Measurements from ENCODE around the gene MYOF.
"Not testable (repeated sequence)": the region's sequence is repeated elsewhere in the genome, so short reads cannot be mapped to it uniquely, and the experiment has no call there.

The MYOF gene

GRCh38 chr10:93393211-93393610 is 88.9 kb downstream of the MYOF start:
- DNase-seq (ENCODE audit: low read depth in 3 of 3): no peak

DNA sequence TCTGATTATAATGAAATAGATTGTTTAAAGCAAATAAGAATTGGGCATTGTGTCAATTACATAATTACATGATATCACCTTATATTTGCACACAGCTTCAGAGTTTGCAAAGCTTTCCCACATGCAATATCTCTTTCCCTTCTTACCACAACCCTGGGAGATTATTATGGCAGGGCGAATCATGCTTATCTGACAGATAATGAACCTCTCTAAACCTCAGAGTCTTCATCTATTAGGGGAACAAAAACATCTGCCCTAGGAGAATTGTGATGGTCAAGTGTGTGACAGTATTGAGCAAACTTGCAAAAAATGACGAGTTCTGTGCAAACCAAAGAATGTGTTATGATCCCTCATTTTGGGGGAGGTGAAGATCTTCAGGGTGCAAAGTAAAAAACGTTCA is 90.0 kb downstream of the MYOF start:
- no peak for DNase-seq (ENCODE audit: low read depth in 3 of 3)

- DNase-seq (ENCODE audit: low read depth in 3 of 3): no peak
Measured at GRCh38 chr10:93390306-93391090, 91.6 kb downstream of the MYOF start.

DNA sequence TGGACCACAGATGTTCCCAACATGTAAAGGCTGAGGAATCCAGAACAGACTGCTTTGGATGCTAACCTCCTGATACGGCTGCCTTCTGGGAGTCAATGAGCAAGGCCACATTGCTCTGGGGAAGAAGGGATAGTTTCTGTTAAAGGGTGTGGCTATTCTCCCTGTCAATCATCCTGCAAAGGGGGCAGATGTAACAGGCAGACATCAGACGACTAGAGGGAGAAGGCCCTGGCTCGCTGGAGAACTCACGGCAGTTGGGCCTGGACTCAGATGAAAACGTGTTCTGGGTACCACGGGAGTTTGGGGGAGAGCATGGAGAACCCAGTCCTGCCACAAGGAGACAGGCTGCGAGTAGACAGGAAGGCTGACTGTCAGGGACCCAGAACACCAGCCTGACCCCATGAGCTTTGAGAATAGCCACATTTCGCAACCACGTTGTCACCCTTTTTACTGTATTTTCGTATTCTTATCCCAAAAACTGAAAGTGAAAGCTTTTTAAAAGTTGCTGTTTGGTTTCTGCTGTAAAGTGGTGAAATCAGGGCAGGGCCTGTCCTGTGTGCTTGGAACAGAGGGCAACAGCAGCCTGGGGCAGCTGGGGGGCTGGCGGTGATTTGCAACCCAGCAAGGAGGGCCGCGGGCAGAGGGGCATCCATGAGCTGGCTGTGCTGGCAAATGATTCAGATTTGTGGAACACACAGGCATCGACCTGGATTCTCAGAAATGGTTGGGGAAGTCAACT is 95.3 kb downstream of the MYOF start:
- no peak for DNase-seq (ENCODE audit: low read depth in 3 of 3)

GRCh38 chr10:93385345-93385744 is 96.8 kb downstream of the MYOF start:
- DNase-seq (ENCODE audit: low read depth in 3 of 3): no peak

DNA sequence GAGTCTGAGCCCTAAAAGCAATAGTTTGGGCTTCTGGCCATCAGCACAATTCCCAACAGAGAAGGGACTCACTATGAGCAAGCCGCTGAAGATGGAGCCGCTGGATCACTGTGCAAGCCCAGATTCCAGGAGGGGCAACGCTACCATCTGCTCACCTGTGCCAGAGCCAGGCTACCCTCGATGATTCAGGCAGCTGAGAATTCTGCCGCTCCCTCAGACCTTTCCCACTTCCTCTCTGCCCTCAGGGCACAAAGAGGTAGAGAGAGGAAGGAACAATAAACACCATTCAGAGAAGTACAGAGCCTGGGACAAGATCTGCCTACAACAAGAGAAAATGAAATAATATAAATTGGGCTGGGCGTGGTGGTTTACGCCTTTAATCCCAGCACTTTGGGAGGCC is 98.1 kb downstream of the MYOF start:
- no peak for DNase-seq (ENCODE audit: low read depth in 3 of 3)

- no peak for DNase-seq (ENCODE audit: low read depth in 3 of 3)
Measured at GRCh38 chr10:93383562-93383981, 98.6 kb downstream of the MYOF start.

- peak; percentile 7 to 45 (median 30) for DNase-seq (ENCODE audit: low read depth in 3 of 3)
Measured at GRCh38 chr10:93379731-93380575, 102.2 kb downstream of the MYOF start.

- peak in 1 of 3 experiments; percentile 32 for DNase-seq (ENCODE audit: low read depth in 3 of 3)
Measured at GRCh38 chr10:93378997-93379730, 103.0 kb downstream of the MYOF start.

GRCh38 chr10:93378039-93378438 is 104.1 kb downstream of the MYOF start:
- DNase-seq (ENCODE audit: low read depth in 3 of 3): no peak

DNA sequence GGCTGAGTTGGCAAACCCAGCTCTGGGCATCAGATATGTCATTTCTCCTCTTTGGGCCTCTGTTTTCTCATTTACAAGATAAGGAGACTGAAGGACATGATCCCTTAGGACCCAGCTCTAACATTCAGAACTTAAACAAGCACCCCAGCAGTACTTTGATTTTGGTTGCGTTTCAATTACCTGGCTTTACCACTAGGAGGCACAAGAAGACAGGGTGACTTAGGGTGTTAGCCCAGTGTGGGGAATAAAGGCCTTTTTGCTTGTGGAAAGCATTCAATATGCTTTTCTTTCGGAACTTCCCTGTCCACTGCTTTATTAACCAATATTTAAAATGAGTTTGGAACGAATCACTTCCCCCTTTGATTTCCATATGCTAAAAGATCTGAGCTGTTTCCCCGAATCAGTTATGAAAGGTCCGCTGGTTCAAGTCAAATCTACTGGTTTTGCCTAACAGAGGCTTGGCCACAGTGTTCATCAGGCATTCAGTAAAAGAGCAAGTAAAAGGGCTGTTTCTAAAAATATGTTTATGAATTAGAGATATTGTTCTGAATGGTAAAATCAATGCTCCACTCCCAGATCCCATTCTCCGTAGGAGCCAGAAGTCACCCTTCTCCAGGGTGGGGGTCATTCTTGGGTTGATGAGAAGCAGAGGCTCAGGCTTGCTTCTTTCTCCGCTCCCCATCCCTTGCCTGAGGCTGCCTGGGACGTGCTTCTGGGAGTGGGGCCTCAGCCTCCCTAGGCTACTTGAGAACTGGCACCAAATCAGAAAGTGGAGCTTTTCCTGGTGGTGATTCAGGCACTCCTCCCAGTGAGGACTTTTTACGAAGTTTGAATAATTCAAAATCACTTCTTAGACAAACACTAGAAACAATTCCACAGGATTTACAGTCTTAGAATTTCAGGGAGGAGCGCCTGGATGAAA is 105.5 kb downstream of the MYOF start:
- DNase-seq (ENCODE audit: low read depth in 3 of 3): peak in 2 of 3 experiments; percentile 13 to 32

- DNase-seq (ENCODE audit: low read depth in 3 of 3): no peak
Measured at GRCh38 chr10:93370961-93371360, 111.2 kb downstream of the MYOF start.

GRCh38 chr10:93369588-93370164 is 112.5 kb downstream of the MYOF start:
- DNase-seq (ENCODE audit: low read depth in 3 of 3): no peak

DNA sequence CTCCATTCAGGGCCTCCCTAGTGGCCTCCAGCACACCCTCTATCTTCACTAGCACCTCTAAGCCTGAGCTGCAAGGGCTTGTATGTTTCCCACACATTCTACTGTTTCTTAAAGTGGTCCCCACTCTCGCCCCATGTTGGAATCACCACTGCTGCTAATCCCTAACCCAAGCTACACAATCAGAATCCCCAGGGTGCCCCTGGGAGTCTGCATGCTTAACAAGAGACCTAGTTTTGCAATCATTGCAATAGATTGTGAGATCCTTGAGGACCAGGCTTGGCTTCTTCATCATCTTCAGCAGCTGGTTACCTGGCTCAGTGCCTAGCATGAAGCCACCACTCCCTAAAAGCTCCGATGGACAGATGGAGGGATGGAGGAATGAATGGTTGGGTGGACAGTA is 113.9 kb downstream of the MYOF start:
- no peak for DNase-seq (ENCODE audit: low read depth in 3 of 3)

GRCh38 chr10:93367664-93368063 is 114.5 kb downstream of the MYOF start:
- DNase-seq (ENCODE audit: low read depth in 3 of 3): no peak

GRCh38 chr10:93364966-93365365 is 117.2 kb downstream of the MYOF start:
- DNase-seq (ENCODE audit: low read depth in 3 of 3): no peak

GRCh38 chr10:93363891-93364648 is 118.1 kb downstream of the MYOF start:
- no peak for DNase-seq (ENCODE audit: low read depth in 3 of 3)

DNA sequence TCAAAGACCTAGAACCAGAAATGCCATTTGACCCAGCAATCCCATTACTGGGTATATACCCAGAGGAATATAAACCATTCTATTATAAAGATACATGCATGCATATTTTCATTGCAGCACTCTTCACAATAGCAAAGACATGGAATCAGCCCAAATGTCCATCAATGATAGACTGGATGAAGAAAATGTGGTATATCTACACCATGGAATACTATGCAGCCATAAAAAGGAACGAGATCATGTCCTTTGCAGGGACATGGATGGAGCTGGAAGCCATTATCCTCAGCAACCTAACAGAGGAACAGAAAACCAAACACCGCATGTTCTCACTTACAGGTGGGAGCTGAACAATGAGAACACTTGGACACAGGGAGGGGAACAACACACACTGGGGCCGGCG is 123.7 kb downstream of the MYOF start:
- DNase-seq (ENCODE audit: low read depth in 3 of 3): not testable (repeated sequence)

DNA sequence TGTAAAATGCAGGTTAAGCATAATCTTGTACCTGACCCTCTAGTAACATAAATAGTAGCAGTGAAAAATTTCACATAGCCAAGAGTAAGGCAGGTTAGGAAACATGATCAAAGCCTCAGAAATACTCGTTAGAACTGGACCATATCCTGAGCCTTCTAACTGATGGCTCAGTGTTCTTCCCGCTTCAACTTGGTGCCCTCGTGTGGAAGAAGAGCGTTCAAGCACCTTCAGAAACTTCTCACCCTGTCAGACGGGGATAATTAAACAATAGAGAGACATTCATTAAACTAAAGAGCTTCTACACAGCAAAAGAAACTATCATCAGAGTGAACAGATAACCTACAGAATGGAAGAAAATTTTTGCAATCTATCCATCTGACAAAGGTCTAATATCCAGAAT is 124.5 kb downstream of the MYOF start:
- DNase-seq (ENCODE audit: low read depth in 3 of 3): no peak

Measured in stimulated activated CD4-positive, alpha-beta T cell treated with anti-CD3 and anti-CD28 coated beads, TNF-alpha, amount 100 ng/mL, for 24 hours (primary cell).